ENCODE results near the gene ARID3B.

The ARID3B gene

GRCh38 chr15:74614744-74615507, 73.9 kb downstream of the ARID3B start:
- peaks cover 42% of the 10 kb centered on the region for H3K79me2 ChIP-seq (ENCODE audit: insufficient read depth, low read depth)
- peak overlapping the region; percentile 86 for H3K27ac ChIP-seq
- H3K4me3 ChIP-seq (IDR thresholded peaks at IDR 0.05; ENCODE audit: insufficient read depth, low read depth, low read length), result no peak overlapping the region
- H3K9ac ChIP-seq, result peak overlapping the region; percentile 83
- peaks cover 29% of the 10 kb centered on the region for H3K4me1 ChIP-seq (ENCODE audit: low read depth, poor library complexity, severe bottlenecking)
- no peaks in the 10 kb centered on the region for H3K27me3 ChIP-seq (ENCODE audit: insufficient read depth, low read depth)
- TF ChIP-seq, protein P1, sequence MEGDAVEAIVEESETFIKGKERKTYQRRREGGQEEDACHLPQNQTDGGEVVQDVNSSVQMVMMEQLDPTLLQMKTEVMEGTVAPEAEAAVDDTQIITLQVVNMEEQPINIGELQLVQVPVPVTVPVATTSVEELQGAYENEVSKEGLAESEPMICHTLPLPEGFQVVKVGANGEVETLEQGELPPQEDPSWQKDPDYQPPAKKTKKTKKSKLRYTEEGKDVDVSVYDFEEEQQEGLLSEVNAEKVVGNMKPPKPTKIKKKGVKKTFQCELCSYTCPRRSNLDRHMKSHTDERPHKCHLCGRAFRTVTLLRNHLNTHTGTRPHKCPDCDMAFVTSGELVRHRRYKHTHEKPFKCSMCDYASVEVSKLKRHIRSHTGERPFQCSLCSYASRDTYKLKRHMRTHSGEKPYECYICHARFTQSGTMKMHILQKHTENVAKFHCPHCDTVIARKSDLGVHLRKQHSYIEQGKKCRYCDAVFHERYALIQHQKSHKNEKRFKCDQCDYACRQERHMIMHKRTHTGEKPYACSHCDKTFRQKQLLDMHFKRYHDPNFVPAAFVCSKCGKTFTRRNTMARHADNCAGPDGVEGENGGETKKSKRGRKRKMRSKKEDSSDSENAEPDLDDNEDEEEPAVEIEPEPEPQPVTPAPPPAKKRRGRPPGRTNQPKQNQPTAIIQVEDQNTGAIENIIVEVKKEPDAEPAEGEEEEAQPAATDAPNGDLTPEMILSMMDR (conservative IDR thresholded peaks at IDR 0.05; ENCODE audit: low read depth, low read length), result no peak
- H2AFZ ChIP-seq (ENCODE audit: low read depth), result peak overlapping the region; percentile 86
- H3K4me2 ChIP-seq, result peak overlapping the region; percentile 96
- H3K36me3 ChIP-seq (ENCODE audit: insufficient read depth), result no peaks in the 10 kb centered on the region
- H4K20me1 ChIP-seq (ENCODE audit: insufficient read depth), result 0 out of 2 replicates have a peak, but pooled peaks cover 6% of the 10 kb centered on the region

DNA sequence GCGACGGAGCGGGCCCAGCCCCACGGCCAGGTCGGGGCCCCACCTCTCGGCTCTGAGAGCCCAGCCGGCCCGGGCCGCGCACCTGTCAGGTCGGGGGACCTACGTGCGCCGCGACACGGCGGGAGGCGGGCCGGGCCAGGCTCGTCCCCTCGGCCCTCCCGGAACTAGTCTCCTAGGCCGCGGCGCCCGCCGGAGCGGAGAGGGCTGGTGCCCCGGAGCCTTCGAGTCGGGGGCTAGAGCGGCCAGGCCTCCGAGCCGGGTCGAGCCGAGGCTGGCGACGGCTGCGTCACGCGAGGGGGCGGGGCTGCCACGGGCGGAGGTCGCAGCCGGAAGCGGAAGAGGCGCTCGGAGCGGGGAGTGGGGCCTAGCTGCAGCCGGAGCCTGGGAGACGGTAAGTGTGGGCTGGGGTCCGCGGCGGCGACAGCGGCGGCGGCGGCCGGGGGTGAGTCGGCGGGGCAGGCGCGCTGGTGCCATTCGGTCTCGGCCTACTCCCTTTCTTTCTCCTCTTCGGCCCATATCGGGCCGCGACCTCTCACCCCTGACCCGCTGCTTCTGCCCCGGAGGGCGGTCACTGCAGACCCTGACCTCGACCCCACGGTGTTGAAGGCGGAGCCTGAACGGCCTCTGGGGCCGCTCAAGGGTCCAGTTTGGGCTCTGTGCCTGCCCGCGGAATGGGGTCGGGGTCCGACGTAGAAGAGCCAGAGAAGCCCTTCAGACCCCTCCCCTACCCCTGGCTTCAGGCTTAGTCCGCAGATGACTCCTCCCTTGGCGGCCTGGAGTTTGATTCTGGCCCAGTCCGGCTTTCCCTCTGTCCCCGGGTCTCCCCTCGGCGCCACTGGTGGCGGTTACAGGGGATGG, 74.7 kb downstream of the ARID3B start, which contains the start of gene CLK3:
TSS of gene CLK3 (plus strand) at position 329 of the 858 bp plus-strand sequence. CDS start 3,361 bp downstream, outside the sequence.
- peak within 1 kb of the TSS; percentile 86 for H2AFZ ChIP-seq (ENCODE audit: low read depth)
- peak within 1 kb of the TSS; percentile 86 for H3K27ac ChIP-seq
- TF ChIP-seq, protein P1 (conservative IDR thresholded peaks at IDR 0.05; ENCODE audit: low read depth, low read length), result no peak
- peaks cover 47% of the 10 kb centered on the region for H3K79me2 ChIP-seq (ENCODE audit: insufficient read depth, low read depth)
- peaks cover 31% of the 10 kb centered on the region for H3K4me1 ChIP-seq (ENCODE audit: low read depth, poor library complexity, severe bottlenecking)
- peak within 1 kb of the TSS; percentile 83 for H3K9ac ChIP-seq
- no peak within 1 kb of the TSS for H3K4me3 ChIP-seq (IDR thresholded peaks at IDR 0.05; ENCODE audit: insufficient read depth, low read depth, low read length)
- H3K36me3 ChIP-seq (ENCODE audit: insufficient read depth), result 0 out of 2 replicates have a peak, but pooled peaks cover 4% of the 10 kb centered on the region
- H4K20me1 ChIP-seq (ENCODE audit: insufficient read depth), result 0 out of 2 replicates have a peak, but pooled peaks cover 6% of the 10 kb centered on the region
- peak within 1 kb of the TSS; percentile 96 for H3K4me2 ChIP-seq
- no peaks in the 10 kb centered on the region for H3K27me3 ChIP-seq (ENCODE audit: insufficient read depth, low read depth)

DNA sequence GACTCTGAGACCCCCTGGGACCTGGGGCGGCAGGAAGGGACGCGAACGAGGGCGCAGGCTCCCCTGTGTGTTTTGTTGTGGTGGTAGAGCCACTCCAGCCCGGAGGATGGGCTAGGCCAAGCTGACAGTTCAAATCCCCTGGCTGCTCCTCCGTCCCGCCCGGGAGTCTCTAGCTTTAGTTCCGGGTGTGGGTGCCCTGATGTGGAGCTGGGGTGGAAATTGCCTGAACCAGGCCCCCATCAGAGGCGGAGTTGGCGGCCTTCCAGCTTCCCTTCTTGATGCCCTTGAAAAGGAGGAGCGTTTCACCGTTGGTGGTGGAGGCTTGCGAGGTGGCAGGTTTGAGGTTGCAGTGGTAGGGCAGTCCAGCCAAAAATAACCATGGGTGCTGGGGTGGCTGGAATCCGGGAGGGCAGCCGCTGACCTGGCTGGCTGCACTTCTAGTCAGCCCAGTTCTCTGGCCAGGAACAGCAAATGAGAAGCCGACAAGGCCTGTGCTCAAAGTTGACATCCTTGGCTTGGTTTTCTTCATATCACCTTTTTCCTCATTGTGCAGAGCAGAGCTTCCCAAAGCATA, 75.4 kb downstream of the ARID3B start:
- H3K4me3 ChIP-seq (IDR thresholded peaks at IDR 0.05; ENCODE audit: insufficient read depth, low read depth, low read length), result no peak overlapping the region
- peak overlapping the region; percentile 86 for H3K27ac ChIP-seq
- no peaks in the 10 kb centered on the region for H3K27me3 ChIP-seq (ENCODE audit: insufficient read depth, low read depth)
- 0 out of 2 replicates have a peak, but pooled peaks cover 4% of the 10 kb centered on the region for H3K36me3 ChIP-seq (ENCODE audit: insufficient read depth)
- peak overlapping the region; percentile 12; the same call in 1 of the 2 replicates for H2AFZ ChIP-seq (ENCODE audit: low read depth)
- peaks cover 48% of the 10 kb centered on the region for H3K79me2 ChIP-seq (ENCODE audit: insufficient read depth, low read depth)
- peak overlapping the region; percentile 95 for H3K4me2 ChIP-seq
- H3K9ac ChIP-seq, result peak overlapping the region; percentile 83
- TF ChIP-seq, protein P1 (conservative IDR thresholded peaks at IDR 0.05; ENCODE audit: low read depth, low read length), result no peak
- peaks cover 35% of the 10 kb centered on the region for H3K4me1 ChIP-seq (ENCODE audit: low read depth, poor library complexity, severe bottlenecking)
- H4K20me1 ChIP-seq (ENCODE audit: insufficient read depth), result 0 out of 2 replicates have a peak, but pooled peaks cover 6% of the 10 kb centered on the region

DNA sequence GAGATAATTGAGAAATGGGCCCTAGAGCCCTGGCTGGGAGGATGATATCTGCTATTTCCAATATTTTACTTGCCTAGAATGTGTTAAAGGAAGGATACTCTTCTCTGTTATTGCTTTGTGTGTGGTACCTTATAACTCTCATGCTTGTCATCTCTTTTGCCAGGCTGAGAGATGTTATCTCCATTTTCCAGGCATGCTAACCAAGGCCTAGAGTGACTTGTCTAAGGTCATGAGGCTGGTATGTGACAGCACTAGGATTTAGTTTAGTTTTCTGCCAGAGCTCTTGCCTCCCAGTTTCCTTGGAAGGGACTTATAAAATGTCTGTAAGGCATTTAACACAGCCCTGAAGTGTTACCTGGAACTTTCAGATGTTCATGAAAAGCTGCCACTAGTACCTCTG, 76.0 kb downstream of the ARID3B start:
- 0 out of 2 replicates have a peak, but pooled peaks cover 6% of the 10 kb centered on the region for H4K20me1 ChIP-seq (ENCODE audit: insufficient read depth)
- no peak overlapping the region for H2AFZ ChIP-seq (ENCODE audit: low read depth)
- H3K4me3 ChIP-seq (IDR thresholded peaks at IDR 0.05; ENCODE audit: insufficient read depth, low read depth, low read length), result no peak overlapping the region
- H3K4me2 ChIP-seq, result peak overlapping the region; percentile 95
- H3K4me1 ChIP-seq (ENCODE audit: low read depth, poor library complexity, severe bottlenecking), result peaks cover 35% of the 10 kb centered on the region
- no peaks in the 10 kb centered on the region for H3K27me3 ChIP-seq (ENCODE audit: insufficient read depth, low read depth)
- peaks cover 4% of the 10 kb centered on the region; the same call in 1 of the 2 replicates for H3K36me3 ChIP-seq (ENCODE audit: insufficient read depth)
- H3K9ac ChIP-seq, result peak overlapping the region; percentile 83; the same call in 1 of the 2 replicates
- H3K27ac ChIP-seq, result peak overlapping the region; percentile 86; the same call in 1 of the 2 replicates
- H3K79me2 ChIP-seq (ENCODE audit: insufficient read depth, low read depth), result peaks cover 53% of the 10 kb centered on the region
- TF ChIP-seq, protein P1 (conservative IDR thresholded peaks at IDR 0.05; ENCODE audit: low read depth, low read length), result no peak
